ENCODE data around the gene SLC6A20. TPM values are rescaled to one million over a fixed set of nuclear protein-coding genes. Genes with fewer than 3 reads are reported as not detected.
A peak's percentile ranks its signal among the peaks of the same experiment; 100 is the strongest.

The SLC6A20 gene, protein sequence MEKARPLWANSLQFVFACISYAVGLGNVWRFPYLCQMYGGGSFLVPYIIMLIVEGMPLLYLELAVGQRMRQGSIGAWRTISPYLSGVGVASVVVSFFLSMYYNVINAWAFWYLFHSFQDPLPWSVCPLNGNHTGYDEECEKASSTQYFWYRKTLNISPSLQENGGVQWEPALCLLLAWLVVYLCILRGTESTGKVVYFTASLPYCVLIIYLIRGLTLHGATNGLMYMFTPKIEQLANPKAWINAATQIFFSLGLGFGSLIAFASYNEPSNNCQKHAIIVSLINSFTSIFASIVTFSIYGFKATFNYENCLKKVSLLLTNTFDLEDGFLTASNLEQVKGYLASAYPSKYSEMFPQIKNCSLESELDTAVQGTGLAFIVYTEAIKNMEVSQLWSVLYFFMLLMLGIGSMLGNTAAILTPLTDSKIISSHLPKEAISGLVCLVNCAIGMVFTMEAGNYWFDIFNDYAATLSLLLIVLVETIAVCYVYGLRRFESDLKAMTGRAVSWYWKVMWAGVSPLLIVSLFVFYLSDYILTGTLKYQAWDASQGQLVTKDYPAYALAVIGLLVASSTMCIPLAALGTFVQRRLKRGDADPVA
- not detected for total RNA-seq

DNA sequence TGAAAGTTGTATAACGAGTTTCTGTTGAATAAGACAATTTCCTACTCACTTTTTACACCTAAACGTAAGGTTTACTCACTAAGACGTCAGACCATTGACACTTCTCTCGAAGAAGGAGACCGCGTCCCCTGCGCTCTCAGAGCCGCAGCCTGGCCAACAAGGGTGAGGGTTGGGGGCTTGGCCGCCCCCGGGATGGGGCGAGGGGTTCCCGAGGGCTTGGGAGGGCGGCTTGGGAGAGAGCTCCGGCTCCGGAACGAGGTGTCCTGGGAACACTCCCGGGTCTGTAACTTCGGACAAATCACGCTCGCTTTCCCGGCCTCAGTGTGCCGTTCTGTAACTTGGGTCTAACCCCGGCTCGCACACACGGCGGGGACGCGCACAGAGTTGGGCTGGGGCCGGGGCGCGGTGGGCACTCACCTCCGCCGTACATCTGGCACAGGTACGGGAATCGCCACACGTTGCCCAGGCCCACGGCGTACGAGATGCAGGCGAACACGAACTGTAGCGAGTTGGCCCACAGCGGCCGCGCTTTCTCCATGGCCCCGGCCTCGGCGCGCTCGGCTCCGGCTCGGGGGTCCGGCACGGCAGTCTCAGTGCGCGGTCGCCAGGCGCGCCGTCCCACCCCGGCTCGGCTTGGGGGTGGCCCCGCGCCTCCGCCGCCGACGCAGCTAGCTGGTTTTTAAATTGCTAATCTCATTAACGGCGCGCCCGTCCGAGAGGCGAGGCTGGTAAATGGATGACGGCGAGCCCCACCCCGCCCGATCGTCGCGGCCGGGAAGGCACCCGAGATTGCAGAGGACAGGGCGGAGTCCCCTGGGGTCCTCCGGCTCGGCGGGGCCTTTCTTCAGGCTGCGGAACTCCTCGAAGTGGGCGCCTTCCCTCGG, at the start of gene SLC6A20:
Gene SLC6A20, minus strand, starts transcription at position 655 of the 884 bp plus-strand sequence. Its CDS starts 117 bp downstream, at position 538.
- H3K27ac Mint-ChIP-seq: peak within 1 kb of the TSS; percentile 26
- ChIA-PET CTCF (no interaction called here), POLR2A (no interaction called here)
- no peak for DNase-seq
- no peaks in the 10 kb centered on the region for H3K36me3 Mint-ChIP-seq (ENCODE audit: low read depth)
- peaks cover 6% of the 10 kb centered on the region for H3K4me1 Mint-ChIP-seq
- H3K4me3 Mint-ChIP-seq: peak within 1 kb of the TSS; percentile 61
- H3K9me3 Mint-ChIP-seq: no peaks in the 10 kb centered on the region
- peaks cover 70% of the 10 kb centered on the region for H3K27me3 Mint-ChIP-seq

GRCh38 chr3:45844616-45845015, 48.3 kb upstream of the SLC6A20 start:
- Mint-ChIP-seq H3K27me3 (peaks cover 56% of the 10 kb centered on the region), H3K4me3 (no peak overlapping the region), H3K27ac (no peak overlapping the region), H3K9me3 (no peaks in the 10 kb centered on the region), H3K4me1 (peaks cover 27% of the 10 kb centered on the region), H3K36me3 (ENCODE audit: low read depth) (no peaks in the 10 kb centered on the region)
- POLR2A ChIA-PET: no interaction called here
- no peak for DNase-seq
- CTCF ChIA-PET: interaction anchor here (0.7 kb wide), 1 partner anchor 228 kb away, joined by 3 read pairs; no protein-coding TSS in a partner anchor

DNA sequence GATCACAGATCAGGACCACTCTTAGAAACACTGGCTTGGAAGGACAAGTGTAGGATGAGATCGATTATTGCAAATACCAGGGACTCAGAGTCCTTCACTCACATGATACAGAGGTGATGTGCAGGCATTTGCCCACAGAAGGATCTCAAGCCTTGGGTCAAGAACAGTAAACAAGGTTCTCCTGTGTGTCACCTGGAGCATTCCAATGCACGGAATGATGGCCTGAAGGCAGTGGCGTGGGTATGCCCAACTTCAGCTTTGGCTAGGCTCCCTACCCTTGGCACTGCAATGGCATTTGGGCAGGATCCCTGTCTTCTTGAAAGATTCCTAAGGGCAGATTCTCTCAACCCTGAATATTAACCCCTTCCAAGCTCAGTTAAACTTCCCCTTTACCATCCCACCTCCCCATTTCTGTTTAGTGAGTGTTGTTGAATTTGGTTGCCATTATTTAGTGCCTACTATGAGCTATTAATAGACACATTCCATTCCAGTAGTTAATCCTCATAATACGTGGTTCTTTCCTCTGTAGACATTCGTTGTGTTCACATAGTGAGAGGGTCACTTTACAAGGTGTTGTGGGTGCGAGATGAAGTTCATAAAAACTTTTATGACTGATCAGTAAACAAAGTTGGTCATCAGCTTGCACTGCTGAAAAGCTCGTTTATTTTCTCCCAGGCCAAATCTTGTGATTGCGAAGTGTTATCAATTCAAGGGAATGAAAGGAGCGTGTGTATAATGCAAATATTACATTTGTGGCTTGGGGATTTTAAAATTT, 46.7 kb upstream of the SLC6A20 start:
- no peaks in the 10 kb centered on the region for H3K9me3 Mint-ChIP-seq
- no peaks in the 10 kb centered on the region for H3K36me3 Mint-ChIP-seq (ENCODE audit: low read depth)
- H3K27me3 Mint-ChIP-seq: peaks cover 57% of the 10 kb centered on the region
- H3K4me3 Mint-ChIP-seq: no peak overlapping the region
- POLR2A ChIA-PET: interaction anchor here (0.7 kb wide), 1 partner anchor 35 kb away, joined by 4 read pairs; no protein-coding TSS in a partner anchor
- no peak for DNase-seq
- H3K4me1 Mint-ChIP-seq: peaks cover 27% of the 10 kb centered on the region
- CTCF ChIA-PET: interaction anchor here (1.1 to 1.2 kb wide), 2 partner anchors 22 to 96 kb away, joined by 3 to 4 read pairs; no protein-coding TSS in a partner anchor
- no peak overlapping the region for H3K27ac Mint-ChIP-seq

DNA sequence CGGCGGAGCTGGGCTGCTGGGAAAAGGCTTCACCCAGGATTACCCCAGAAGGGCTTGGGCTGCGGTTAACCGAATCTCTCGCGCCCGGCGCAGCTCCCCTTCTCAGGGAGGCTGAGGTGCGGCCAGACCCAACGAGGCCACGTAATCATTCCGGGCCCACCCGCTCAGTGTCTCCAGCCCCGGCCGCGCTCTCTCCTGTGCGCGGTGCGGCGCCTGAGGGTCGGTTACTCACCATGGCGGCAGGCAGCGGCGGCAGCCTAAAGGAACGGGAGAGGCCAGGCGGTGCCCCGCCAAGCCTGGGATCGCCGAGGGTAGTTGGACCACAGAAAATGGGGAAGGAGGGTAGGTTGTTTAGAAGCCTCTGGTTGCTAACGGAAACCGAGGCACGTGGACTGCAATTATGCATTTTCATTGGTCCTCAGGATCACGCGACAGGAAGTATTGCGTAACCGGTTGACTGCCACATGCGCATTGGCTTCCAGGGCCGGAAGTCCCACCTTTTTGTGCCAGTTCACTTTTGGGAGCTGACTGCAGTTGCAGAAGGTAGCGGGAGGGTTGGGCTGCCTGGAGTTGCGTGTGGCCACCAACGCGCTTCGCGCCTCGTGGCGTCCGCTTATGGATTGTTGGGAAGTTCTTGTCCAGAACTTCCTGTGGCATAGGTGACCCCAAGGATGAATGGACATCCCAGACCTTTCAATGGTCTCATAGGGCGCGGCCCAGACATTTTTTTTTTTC, 45.6 kb upstream of the SLC6A20 start, which contains the start of gene LZTFL1:
Gene LZTFL1, minus strand, starts transcription at position 363 of the 735 bp plus-strand sequence. Its CDS starts 128 bp downstream, at position 235.
- POLR2A ChIA-PET: no interaction called here
- Mint-ChIP-seq H3K4me1 (peaks cover 27% of the 10 kb centered on the region), H3K9me3 (no peaks in the 10 kb centered on the region), H3K36me3 (ENCODE audit: low read depth) (no peaks in the 10 kb centered on the region), H3K4me3 (peak within 1 kb of the TSS; percentile 91), H3K27me3 (peaks cover 46% of the 10 kb centered on the region), H3K27ac (peak within 1 kb of the TSS; percentile 88)
- CTCF ChIA-PET: interaction anchor here (1.1 to 1.4 kb wide), 4 partner anchors 11 to 97 kb away, joined by 3 to 4 read pairs (median 3); no protein-coding TSS in a partner anchor
- DNase-seq: peak; percentile 94

GRCh38 chr3:45841420-45841756, 45.1 kb upstream of the SLC6A20 start:
- H3K27me3 Mint-ChIP-seq: peaks cover 42% of the 10 kb centered on the region
- no peaks in the 10 kb centered on the region for H3K36me3 Mint-ChIP-seq (ENCODE audit: low read depth)
- H3K4me1 Mint-ChIP-seq: peaks cover 27% of the 10 kb centered on the region
- peak; percentile 28 for DNase-seq
- H3K9me3 Mint-ChIP-seq: no peaks in the 10 kb centered on the region
- ChIA-PET CTCF (interaction anchor here (0.9 to 1.4 kb wide), 3 partner anchors 12 to 236 kb away, joined by 3 to 4 read pairs (median 3); no protein-coding TSS in a partner anchor), POLR2A (no interaction called here)
- H3K4me3 Mint-ChIP-seq: peak overlapping the region; percentile 91
- peak overlapping the region; percentile 88 for H3K27ac Mint-ChIP-seq

DNA sequence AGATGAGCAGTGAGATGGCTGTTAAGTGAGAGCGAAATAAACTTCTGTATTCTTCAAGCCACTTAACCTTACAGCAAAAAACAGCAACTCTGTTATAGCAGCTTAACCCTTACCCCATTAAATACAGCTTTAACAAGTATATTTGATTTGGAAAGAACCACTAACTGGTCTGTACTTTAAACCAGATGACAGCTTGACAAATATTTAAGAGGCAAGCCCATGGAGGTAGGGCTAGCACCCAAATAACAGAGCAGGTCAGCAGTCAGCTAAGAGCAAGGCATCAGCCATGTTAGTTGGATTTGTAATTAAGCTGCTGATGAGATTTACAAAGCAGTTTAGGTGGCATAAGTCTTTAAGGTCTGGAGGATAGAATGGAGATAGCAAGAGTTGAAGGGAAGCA, 42.1 kb upstream of the SLC6A20 start:
- peak overlapping the region; percentile 15 for H3K27ac Mint-ChIP-seq
- no peaks in the 10 kb centered on the region for H3K36me3 Mint-ChIP-seq (ENCODE audit: low read depth)
- ChIA-PET CTCF (interaction anchor here (1.0 kb wide), 1 partner anchor 35 kb away, joined by 3 read pairs; no protein-coding TSS in a partner anchor), POLR2A (no interaction called here)
- peaks cover 25% of the 10 kb centered on the region for H3K27me3 Mint-ChIP-seq
- DNase-seq: no peak
- H3K4me1 Mint-ChIP-seq: peaks cover 22% of the 10 kb centered on the region
- H3K9me3 Mint-ChIP-seq: no peaks in the 10 kb centered on the region
- no peak overlapping the region for H3K4me3 Mint-ChIP-seq

- Mint-ChIP-seq H3K9me3 (no peaks in the 10 kb centered on the region), H3K4me3 (no peak overlapping the region), H3K27me3 (no peaks in the 10 kb centered on the region), H3K27ac (no peak overlapping the region), H3K36me3 (ENCODE audit: low read depth) (peaks cover 2% of the 10 kb centered on the region), H3K4me1 (peaks cover 2% of the 10 kb centered on the region)
- POLR2A ChIA-PET: no interaction called here
- DNase-seq: peak; percentile 19
- CTCF ChIA-PET: interaction anchor here (1.0 to 2.2 kb wide), 3 partner anchors 18 to 246 kb away, joined by 3 to 5 read pairs (median 5); no protein-coding TSS in a partner anchor
Observed at GRCh38 chr3:45832699-45833098, 36.4 kb upstream of the SLC6A20 start.

DNA sequence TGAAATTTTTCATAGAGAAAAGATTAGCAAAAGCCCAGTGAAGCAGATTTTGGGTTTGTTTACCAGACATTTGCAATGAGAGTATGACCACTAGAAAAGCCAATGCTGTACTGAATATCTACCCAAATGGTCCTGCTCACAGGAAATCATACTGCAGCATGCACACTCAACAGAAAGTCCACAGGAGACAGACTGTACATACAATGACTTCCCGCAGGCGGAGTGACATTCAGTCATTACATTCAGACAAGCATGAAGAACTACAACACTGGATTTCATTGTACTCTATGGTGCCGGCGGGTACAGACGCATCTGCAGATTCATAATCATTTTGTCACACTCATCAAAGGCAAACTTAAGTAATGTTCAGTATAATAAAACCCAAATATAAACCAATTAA, 33.8 kb upstream of the SLC6A20 start:
- POLR2A ChIA-PET: no interaction called here
- no peaks in the 10 kb centered on the region for H3K9me3 Mint-ChIP-seq
- no peak for DNase-seq
- peaks cover 2% of the 10 kb centered on the region for H3K36me3 Mint-ChIP-seq (ENCODE audit: low read depth)
- no peak overlapping the region for H3K27ac Mint-ChIP-seq
- H3K4me3 Mint-ChIP-seq: no peak overlapping the region
- H3K27me3 Mint-ChIP-seq: no peaks in the 10 kb centered on the region
- H3K4me1 Mint-ChIP-seq: peaks cover 2% of the 10 kb centered on the region
- CTCF ChIA-PET: no interaction called here

DNA sequence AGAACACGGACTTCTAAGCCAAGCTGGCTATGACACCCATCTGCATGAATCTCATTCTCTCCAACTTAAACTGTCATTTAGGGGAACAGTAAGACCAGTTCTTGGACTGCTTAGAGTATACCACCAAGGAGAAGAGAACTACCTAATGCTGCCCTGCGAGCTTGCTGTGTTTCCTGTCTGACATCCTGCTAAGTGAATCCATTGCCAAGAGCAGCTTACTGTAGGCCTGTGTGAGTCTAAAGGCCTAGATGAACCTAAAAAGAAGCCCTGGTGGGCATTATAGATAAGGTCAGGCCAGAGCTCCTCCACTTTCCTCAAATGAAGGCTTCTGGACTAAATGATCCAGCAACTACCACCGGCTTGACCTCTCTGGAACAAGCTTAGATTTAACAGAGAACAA, 30.6 kb upstream of the SLC6A20 start:
- H3K9me3 Mint-ChIP-seq: no peaks in the 10 kb centered on the region
- POLR2A ChIA-PET: no interaction called here
- peaks cover 2% of the 10 kb centered on the region for H3K4me1 Mint-ChIP-seq
- H3K36me3 Mint-ChIP-seq (ENCODE audit: low read depth): peaks cover 2% of the 10 kb centered on the region
- no peak overlapping the region for H3K27ac Mint-ChIP-seq
- no peaks in the 10 kb centered on the region for H3K27me3 Mint-ChIP-seq
- CTCF ChIA-PET: interaction anchor here (0.5 to 1.5 kb wide), 4 partner anchors 9 to 531 kb away, joined by 3 to 4 read pairs (median 3); partner anchors contain the start of gene LZTFL1
- DNase-seq: no peak
- H3K4me3 Mint-ChIP-seq: no peak overlapping the region

DNA sequence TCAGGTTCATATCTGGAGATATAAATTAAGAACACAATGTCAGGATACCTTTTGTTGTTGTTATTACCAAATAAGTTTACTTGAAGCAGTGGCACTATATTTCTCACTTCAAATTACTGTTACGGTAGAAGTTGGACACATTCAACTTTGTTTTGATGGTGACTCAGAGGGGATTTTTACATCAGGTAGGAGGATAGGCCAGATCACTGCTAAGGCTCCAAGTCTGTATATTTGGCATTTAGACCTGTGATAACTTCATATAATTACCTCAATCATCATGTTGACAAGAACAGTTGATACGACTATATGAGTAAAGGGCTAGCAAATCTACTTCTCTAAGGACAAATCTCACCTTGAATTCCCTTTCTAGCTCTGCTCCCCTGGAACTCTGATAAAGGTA, 30.0 kb upstream of the SLC6A20 start:
- no peak overlapping the region for H3K4me3 Mint-ChIP-seq
- no peaks in the 10 kb centered on the region for H3K27me3 Mint-ChIP-seq
- peaks cover 1% of the 10 kb centered on the region for H3K36me3 Mint-ChIP-seq (ENCODE audit: low read depth)
- H3K27ac Mint-ChIP-seq: no peak overlapping the region
- CTCF ChIA-PET: interaction anchor here (0.7 to 1.5 kb wide), 3 partner anchors 8 to 22 kb away, joined by 3 to 4 read pairs (median 3); partner anchors contain the start of gene LZTFL1
- H3K4me1 Mint-ChIP-seq: peaks cover 1% of the 10 kb centered on the region
- no peak for DNase-seq
- H3K9me3 Mint-ChIP-seq: no peaks in the 10 kb centered on the region
- POLR2A ChIA-PET: no interaction called here

GRCh38 chr3:45821127-45821526, 24.8 kb upstream of the SLC6A20 start:
- POLR2A ChIA-PET: no interaction called here

More at GRCh38 chr3:45821127-45821526, 24.8 kb upstream of the SLC6A20 start:
- peaks cover 2% of the 10 kb centered on the region for H3K27me3 Mint-ChIP-seq
- no peaks in the 10 kb centered on the region for H3K9me3 Mint-ChIP-seq
- no peak overlapping the region for H3K27ac Mint-ChIP-seq
- CTCF ChIA-PET: no interaction called here
- no peak for DNase-seq
- H3K36me3 Mint-ChIP-seq (ENCODE audit: low read depth): no peaks in the 10 kb centered on the region
- H3K4me1 Mint-ChIP-seq: no peaks in the 10 kb centered on the region
- no peak overlapping the region for H3K4me3 Mint-ChIP-seq

Measured in activated CD4-positive, alpha-beta T cell treated with anti-CD3 and anti-CD28 coated beads, Interleukin-2, amount 10 ng/mL, durations not matched to agents 7 days and 5 days (primary cell).